GM20000 (cell line): Measurements from ENCODE around the gene SERPINB12.

Experiments
- DNase-seq: peaks from one replicate; pipeline ENCODE4 v3.0.0; 2012; ENCODE audit warnings: low spot score
- TF ChIP-seq, protein P1 (sequence below): IDR thresholded peaks from 2 replicates; pipeline ENCODE4 v1.5.1; 2012; ENCODE audit warnings: mild to moderate bottlenecking, control low read depth; ENCODE audit errors: extremely low read depth, missing control alignments

The SERPINB12 gene

DNA sequence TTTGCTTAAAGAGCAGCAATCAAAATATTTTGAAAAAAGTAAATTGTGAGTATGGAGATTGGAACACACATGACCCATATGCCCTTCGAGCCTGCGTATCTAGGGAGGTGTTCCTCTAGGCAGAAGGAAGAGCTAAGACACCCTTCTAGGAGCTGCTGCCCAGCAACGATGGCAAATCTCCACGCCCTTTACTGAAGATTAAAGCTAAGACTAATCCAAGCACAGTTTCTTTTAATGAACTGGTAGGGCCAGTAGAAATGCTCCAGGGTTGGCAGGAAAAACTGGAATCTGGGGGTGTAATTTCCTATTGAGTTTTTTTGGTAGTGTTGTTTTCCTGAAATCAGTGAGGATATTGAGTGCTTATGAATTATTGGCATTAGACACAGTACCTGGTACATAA lies 44.3 kb downstream of the SERPINB12 start:
- TF ChIP-seq, protein P1, sequence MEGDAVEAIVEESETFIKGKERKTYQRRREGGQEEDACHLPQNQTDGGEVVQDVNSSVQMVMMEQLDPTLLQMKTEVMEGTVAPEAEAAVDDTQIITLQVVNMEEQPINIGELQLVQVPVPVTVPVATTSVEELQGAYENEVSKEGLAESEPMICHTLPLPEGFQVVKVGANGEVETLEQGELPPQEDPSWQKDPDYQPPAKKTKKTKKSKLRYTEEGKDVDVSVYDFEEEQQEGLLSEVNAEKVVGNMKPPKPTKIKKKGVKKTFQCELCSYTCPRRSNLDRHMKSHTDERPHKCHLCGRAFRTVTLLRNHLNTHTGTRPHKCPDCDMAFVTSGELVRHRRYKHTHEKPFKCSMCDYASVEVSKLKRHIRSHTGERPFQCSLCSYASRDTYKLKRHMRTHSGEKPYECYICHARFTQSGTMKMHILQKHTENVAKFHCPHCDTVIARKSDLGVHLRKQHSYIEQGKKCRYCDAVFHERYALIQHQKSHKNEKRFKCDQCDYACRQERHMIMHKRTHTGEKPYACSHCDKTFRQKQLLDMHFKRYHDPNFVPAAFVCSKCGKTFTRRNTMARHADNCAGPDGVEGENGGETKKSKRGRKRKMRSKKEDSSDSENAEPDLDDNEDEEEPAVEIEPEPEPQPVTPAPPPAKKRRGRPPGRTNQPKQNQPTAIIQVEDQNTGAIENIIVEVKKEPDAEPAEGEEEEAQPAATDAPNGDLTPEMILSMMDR, result no peak

DNA sequence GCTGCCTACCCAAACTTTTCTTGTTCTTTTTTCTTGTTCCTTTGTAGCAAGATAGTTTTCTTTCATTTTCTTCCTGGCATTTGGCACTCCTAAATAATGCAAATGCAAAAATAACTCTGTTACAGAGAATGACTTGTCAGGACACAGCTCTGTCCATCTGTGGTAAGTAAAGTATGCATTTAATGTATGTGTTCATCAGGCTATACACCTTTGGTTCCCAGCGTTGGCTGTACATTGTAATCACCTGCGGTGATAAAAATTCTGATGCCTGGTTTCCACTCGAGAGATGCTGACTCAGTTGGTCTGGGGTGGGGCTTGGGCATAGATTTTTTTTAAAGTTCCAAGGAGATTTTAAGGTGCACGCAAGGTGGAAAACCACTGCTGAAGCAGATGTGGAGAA lies 44.8 kb downstream of the SERPINB12 start, which contains the start of gene SERPINB13:
SERPINB13 (plus strand) TSS at position 378 of the 400 bp plus-strand sequence. CDS start 1,325 bp downstream, outside the sequence.
- DNase-seq, result no peak
- TF ChIP-seq, protein P1, result no peak

More for the DNA sequence above, 44.3 kb downstream of the SERPINB12 start:
- DNase-seq, result no peak

DNA sequence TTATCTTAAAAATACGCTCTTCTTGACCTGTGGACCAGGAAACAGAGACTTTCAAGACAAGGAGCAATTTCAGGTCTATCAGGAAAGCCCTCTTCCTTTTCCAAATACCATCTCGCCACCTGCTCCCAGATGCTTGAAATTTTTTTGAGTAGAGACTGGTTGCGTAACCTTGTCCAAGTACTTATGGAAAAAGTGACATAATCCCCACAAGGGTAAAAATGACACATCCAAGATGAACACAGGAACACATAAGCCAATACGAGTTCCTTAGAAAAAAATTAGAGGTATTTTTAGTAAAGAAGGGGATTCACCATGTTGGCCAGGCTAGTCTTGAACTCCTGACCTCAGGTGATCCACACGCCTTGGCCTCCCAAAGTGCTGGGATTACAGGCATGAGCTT lies 46.7 kb downstream of the SERPINB12 start:
- DNase-seq, result no peak

DNA sequence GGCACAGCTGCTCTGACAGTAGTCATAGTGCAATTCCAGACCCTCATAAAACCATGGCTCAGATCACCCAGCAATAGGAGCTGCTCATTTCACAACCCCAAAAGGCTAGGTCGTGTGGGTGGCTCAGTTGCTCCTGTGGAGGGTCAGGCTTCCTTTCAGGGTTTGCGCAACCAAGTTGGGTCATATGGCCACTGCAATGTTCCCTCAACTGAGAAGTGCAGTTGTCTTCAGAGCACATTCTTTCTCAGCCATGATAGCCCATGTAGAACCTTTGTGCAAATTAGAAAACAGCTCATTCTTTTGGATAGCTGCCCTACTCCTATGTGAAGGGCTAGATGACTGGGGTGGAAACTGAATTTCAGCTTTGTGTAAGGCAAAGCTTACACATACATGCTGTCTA lies 48.2 kb downstream of the SERPINB12 start:
- TF ChIP-seq, protein P1, result no peak
- no peak for DNase-seq

More for the DNA sequence above, 46.7 kb downstream of the SERPINB12 start:
- TF ChIP-seq, protein P1, result no peak

DNA sequence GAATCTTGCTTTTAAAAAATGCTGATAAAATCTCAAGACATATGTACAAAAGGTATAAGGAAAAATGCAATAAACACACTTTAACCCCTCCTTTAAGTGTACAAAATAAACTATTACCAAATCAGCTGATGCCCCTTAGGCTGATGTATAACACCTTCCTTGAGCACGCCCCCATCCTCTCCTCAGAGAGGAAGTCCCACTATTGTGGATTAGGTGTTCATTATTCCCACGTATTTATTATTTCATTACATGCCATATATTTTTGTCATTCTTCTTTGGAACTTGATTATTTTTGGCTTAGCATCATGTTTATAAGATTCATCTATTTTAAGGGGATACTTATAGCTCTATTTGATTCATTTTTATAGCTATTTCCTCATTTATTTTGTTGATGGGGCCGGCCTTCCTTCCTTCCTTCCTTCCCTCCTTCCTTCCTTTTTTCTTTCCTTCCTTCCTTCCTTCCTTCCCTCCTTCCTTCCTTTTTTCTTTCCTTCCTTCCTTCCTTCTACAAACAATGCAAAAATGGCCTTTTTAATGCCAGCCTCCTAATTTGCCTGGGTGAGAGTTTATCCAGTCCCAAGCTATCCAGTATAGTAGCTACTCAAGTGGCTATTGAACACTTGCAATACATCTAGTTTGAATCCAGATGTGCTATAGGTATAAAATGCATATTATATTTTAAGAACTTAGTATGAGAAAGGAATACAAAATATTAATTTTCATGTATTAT lies 49.0 kb downstream of the SERPINB12 start:
- DNase-seq, result no peak
- TF ChIP-seq, protein P1, result no peak

DNA sequence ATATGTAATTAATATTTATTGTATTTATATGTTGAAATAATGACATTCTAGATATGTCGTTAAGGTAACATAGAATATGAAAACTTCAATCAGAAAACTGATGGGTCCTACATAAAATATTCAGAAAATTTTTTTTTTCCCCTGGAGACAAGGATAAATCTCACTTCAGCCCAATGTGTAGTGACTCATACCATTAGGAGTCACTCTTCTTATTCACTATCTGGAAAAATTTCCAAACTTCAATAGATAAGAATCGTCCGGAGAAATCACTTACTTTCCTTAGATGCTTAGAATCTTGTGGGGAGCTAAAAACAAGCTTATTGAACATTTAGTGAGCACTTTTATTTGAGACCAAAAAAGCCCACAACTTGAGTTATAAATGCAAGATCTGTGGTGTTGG lies 49.6 kb downstream of the SERPINB12 start:
- no peak for DNase-seq
- TF ChIP-seq, protein P1, result no peak

DNA sequence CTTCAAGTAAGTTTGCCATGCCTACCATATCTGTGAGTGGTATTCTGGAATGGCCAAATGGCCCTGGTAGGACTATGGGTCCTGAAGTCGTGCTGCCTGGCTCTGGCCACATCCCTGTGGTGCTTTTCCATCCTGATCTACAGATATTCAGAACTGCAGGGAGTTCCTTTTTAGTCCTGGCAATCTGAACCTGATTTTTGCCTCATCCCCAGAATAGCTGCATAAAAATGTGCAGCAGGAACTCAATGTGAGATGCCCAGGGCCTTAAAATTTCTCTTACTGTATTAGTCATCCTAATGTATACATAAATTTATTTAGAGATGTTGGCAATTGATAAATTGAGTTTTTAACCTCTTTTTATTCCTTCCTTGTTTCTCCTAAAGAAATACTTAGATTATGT lies 50.3 kb downstream of the SERPINB12 start:
- no peak for DNase-seq
- TF ChIP-seq, protein P1, result no peak
